RWPE2 (cell line): Measurements from ENCODE around the gene RAP2C.

ENCODE experiments used
- ATAC-seq: fragments of 200-7000 bp; cut with Tn5 transposase; 3 replicates; pipeline ENCODE4 v1.9.1; 2021; ENCODE audit warnings: low read depth
- DNase-seq: peaks from one replicate; pipeline ENCODE4 v3.0.0-alpha.2; 2020; ENCODE audit warnings: low spot score
- H3K27ac ChIP-seq: fragments of 450-650 bp; 2 replicates; pipeline ENCODE4 v1.5.1; 2017; ENCODE audit warnings: mild to moderate bottlenecking; ENCODE audit not compliant: poor library complexity, severe bottlenecking
- H3K27me3 ChIP-seq: fragments of 250-450 bp; sonication (Bioruptor Pico); 2 replicates; pipeline ENCODE4 v1.5.1; 2021; ENCODE audit warnings: mild to moderate bottlenecking, moderate library complexity; ENCODE audit not compliant: insufficient read depth, poor library complexity, severe bottlenecking
- H3K36me3 ChIP-seq: fragments of 250-450 bp; sonication (Bioruptor Pico); 2 replicates; pipeline ENCODE4 v1.5.1; 2020; ENCODE audit warnings: low read depth, mild to moderate bottlenecking, moderate library complexity
- H3K4me1 ChIP-seq: fragments of 250-450 bp; sonication (Bioruptor Pico); 2 replicates; pipeline ENCODE4 v1.5.1; 2021; ENCODE audit warnings: mild to moderate bottlenecking, moderate library complexity; ENCODE audit not compliant: insufficient read depth, poor library complexity, severe bottlenecking
- H3K4me3 ChIP-seq: fragments of 250-450 bp; sonication (Bioruptor Pico); 2 replicates; pipeline ENCODE4 v1.5.1; 2021; ENCODE audit warnings: mild to moderate bottlenecking, moderate library complexity; ENCODE audit not compliant: severe bottlenecking
- H3K9me3 ChIP-seq: fragments of 250-450 bp; sonication (Bioruptor Pico); 2 replicates; pipeline ENCODE4 v1.5.1; 2021; ENCODE audit warnings: mild to moderate bottlenecking, moderate library complexity; ENCODE audit not compliant: severe bottlenecking
- CTCF ChIP-seq: fragments of 450-650 bp; IDR thresholded peaks from one replicate; pipeline ENCODE4 v1.5.1; 2017; ENCODE audit warnings: mild to moderate bottlenecking, moderate library complexity; ENCODE audit not compliant: poor library complexity, severe bottlenecking

RAP2C gene

GRCh38 chrX:132226169-132226568 is 6.9 kb upstream of the RAP2C start:
- DNase-seq (no peak), ATAC-seq (no peak)
- TF ChIP-seq CTCF = peak; percentile 52

GRCh38 chrX:132218100-132218812 is 991 bp downstream of the RAP2C start:
- H3K36me3 ChIP-seq = peaks cover 25% of the 10 kb centered on the region
- DNase-seq (peak; percentile 82), ATAC-seq (peak; percentile 77)
- no peak for TF ChIP-seq CTCF
- H3K9me3 ChIP-seq = no peaks in the 10 kb centered on the region
- peak overlapping the region; percentile 80 for H3K27ac ChIP-seq
- H3K27me3 ChIP-seq = no peaks in the 10 kb centered on the region
- no peaks in the 10 kb centered on the region for H3K4me1 ChIP-seq
- peak overlapping the region; percentile 55 for H3K4me3 ChIP-seq

More at GRCh38 chrX:132226169-132226568, 6.9 kb upstream of the RAP2C start:
- Histone ChIP-seq H3K4me1 (no peaks in the 10 kb centered on the region), H3K4me3 (no peak overlapping the region), H3K27me3 (no peaks in the 10 kb centered on the region), H3K36me3 (no peaks in the 10 kb centered on the region), H3K9me3 (no peaks in the 10 kb centered on the region), H3K27ac (no peak overlapping the region)

GRCh38 chrX:132217203-132218073 is 1.8 kb downstream of the RAP2C start:
- no peaks in the 10 kb centered on the region for H3K27me3 ChIP-seq
- DNase-seq (peak; percentile 74), ATAC-seq (peak; percentile 71)
- peaks cover 30% of the 10 kb centered on the region for H3K36me3 ChIP-seq
- TF ChIP-seq CTCF = no peak
- no peaks in the 10 kb centered on the region for H3K4me1 ChIP-seq
- H3K9me3 ChIP-seq = no peaks in the 10 kb centered on the region
- H3K4me3 ChIP-seq = peak overlapping the region; percentile 55
- peak overlapping the region; percentile 80 for H3K27ac ChIP-seq

GRCh38 chrX:132216806-132217202 is 2.4 kb downstream of the RAP2C start:
- ATAC-seq = peak; percentile 3; the same call in 2 of the 3 replicates
- Histone ChIP-seq H3K27ac (peak overlapping the region; percentile 80), H3K27me3 (no peaks in the 10 kb centered on the region)

More at GRCh38 chrX:132216806-132217202, 2.4 kb downstream of the RAP2C start:
- DNase-seq = no peak
- H3K4me3 ChIP-seq = peak overlapping the region; percentile 55
- H3K9me3 ChIP-seq = no peaks in the 10 kb centered on the region
- H3K4me1 ChIP-seq = no peaks in the 10 kb centered on the region
- H3K36me3 ChIP-seq = peaks cover 34% of the 10 kb centered on the region
- no peak for TF ChIP-seq CTCF
